IPS-18c (cell line): ENCODE data around the gene OR8B12.

Experiments used
- H3K4me3 ChIP-seq: 2 replicates; pipeline ENCODE4 v1.7.0; 2013; ENCODE audit warnings: low read depth, mild to moderate bottlenecking, low read length, moderate library complexity; ENCODE audit not compliant: insufficient read depth
- H3K9me3 ChIP-seq: one replicate; pipeline ENCODE4 v1.6.1; 2013; ENCODE audit warnings: mild to moderate bottlenecking, low read length, moderate library complexity; ENCODE audit not compliant: control insufficient read depth, insufficient read depth

Gene OR8B12

GRCh38 chr11:124543554-124543953 lies at the start of gene OR8B12:
Gene OR8B12, minus strand, starts transcription at chr11:124543654. Its CDS starts 0 bp downstream, at chr11:124543654.
- no peaks in the 10 kb centered on the region for H3K9me3 ChIP-seq
- H3K4me3 ChIP-seq = no peak within 1 kb of the TSS

- Histone ChIP-seq H3K9me3 (no peaks in the 10 kb centered on the region), H3K4me3 (no peak overlapping the region)
These were observed 49.2 kb upstream of the OR8B12 start for GRCh38 chr11:124592627-124593026.

GRCh38 chr11:124591430-124591829 lies 48.0 kb upstream of the OR8B12 start:
- no peak overlapping the region for H3K4me3 ChIP-seq
- no peaks in the 10 kb centered on the region for H3K9me3 ChIP-seq

GRCh38 chr11:124586238-124586860 lies 42.9 kb upstream of the OR8B12 start:
- Histone ChIP-seq H3K4me3 (no peak overlapping the region), H3K9me3 (no peaks in the 10 kb centered on the region)

- Histone ChIP-seq H3K9me3 (no peaks in the 10 kb centered on the region), H3K4me3 (no peak overlapping the region)
These were observed 41.4 kb upstream of the OR8B12 start for GRCh38 chr11:124584681-124585372.

GRCh38 chr11:124583781-124584180 lies 40.3 kb upstream of the OR8B12 start:
- H3K4me3 ChIP-seq = no peak overlapping the region
- H3K9me3 ChIP-seq = no peaks in the 10 kb centered on the region

- Histone ChIP-seq H3K4me3 (no peak overlapping the region), H3K9me3 (no peaks in the 10 kb centered on the region)
These were observed 39.1 kb upstream of the OR8B12 start for GRCh38 chr11:124582565-124582964.

- H3K4me3 ChIP-seq = no peak overlapping the region
These were observed 38.4 kb upstream of the OR8B12 start for GRCh38 chr11:124581817-124582216.

GRCh38 chr11:124578761-124579160 lies 35.3 kb upstream of the OR8B12 start:
- Histone ChIP-seq H3K4me3 (no peak overlapping the region), H3K9me3 (no peaks in the 10 kb centered on the region)

More at GRCh38 chr11:124581817-124582216, 38.4 kb upstream of the OR8B12 start:
- H3K9me3 ChIP-seq = no peaks in the 10 kb centered on the region

GRCh38 chr11:124577716-124578427 lies 34.4 kb upstream of the OR8B12 start:
- Histone ChIP-seq H3K9me3 (no peaks in the 10 kb centered on the region), H3K4me3 (no peak overlapping the region)

GRCh38 chr11:124570160-124570559 lies 26.7 kb upstream of the OR8B12 start:
- Histone ChIP-seq H3K9me3 (no peaks in the 10 kb centered on the region), H3K4me3 (no peak overlapping the region)

- Histone ChIP-seq H3K4me3 (no peak within 1 kb of the TSS), H3K9me3 (no peaks in the 10 kb centered on the region)
These were observed 26.2 kb upstream of the OR8B12 start, which contains the start of gene OR8A1 for GRCh38 chr11:124569697-124570096. Gene OR8A1, plus strand, starts transcription at chr11:124569997. Its CDS starts 123 bp downstream, at chr11:124570120.

- Histone ChIP-seq H3K9me3 (no peaks in the 10 kb centered on the region), H3K4me3 (no peak overlapping the region)
These were observed 13.4 kb upstream of the OR8B12 start for GRCh38 chr11:124556828-124557227.

GRCh38 chr11:124551987-124552386 lies 8.5 kb upstream of the OR8B12 start:
- Histone ChIP-seq H3K4me3 (no peak overlapping the region), H3K9me3 (no peaks in the 10 kb centered on the region)

- Histone ChIP-seq H3K4me3 (no peak overlapping the region), H3K9me3 (no peaks in the 10 kb centered on the region)
These were observed 7.7 kb upstream of the OR8B12 start for GRCh38 chr11:124551189-124551588.

- Histone ChIP-seq H3K9me3 (no peaks in the 10 kb centered on the region), H3K4me3 (no peak overlapping the region)
These were observed 309 bp downstream of the OR8B12 start for GRCh38 chr11:124543145-124543544.

GRCh38 chr11:124541204-124541603 lies 2.2 kb downstream of the OR8B12 start:
- H3K4me3 ChIP-seq = no peak overlapping the region
- no peaks in the 10 kb centered on the region for H3K9me3 ChIP-seq

GRCh38 chr11:124538019-124538418 lies 5.4 kb downstream of the OR8B12 start:
- H3K4me3 ChIP-seq = no peak overlapping the region
- no peaks in the 10 kb centered on the region for H3K9me3 ChIP-seq
